HEK293T (cell line): ENCODE data around the gene TMEM43.

Experiments
- CTCF ChIA-PET: fragments of 350-600 bp; formaldehyde crosslinking; extraction: SDS; loops from one replicate; lab custom pipeline; 2021; ENCODE audit warnings: antibody characterized with exemption, inconsistent platforms; lab: Yijun Ruan, JAX
- POLR2A ChIA-PET: fragments of 350-600 bp; formaldehyde crosslinking; extraction: SDS; loops from one replicate; lab custom pipeline; 2020; ENCODE audit warnings: antibody characterized with exemption, inconsistent platforms; lab: Yijun Ruan, JAX
- DNase-seq: peaks from one replicate; pipeline ENCODE4 v3.0.0; 2012; ENCODE audit warnings: mixed read lengths; ENCODE audit errors: extremely low spot score
- ARNT ChIP-seq: fragments of 450-650 bp; IDR thresholded peaks from 2 replicates; pipeline ENCODE4 v1.6.1; 2017; ENCODE audit warnings: mild to moderate bottlenecking
- BHLHE40 ChIP-seq: fragments of 450-650 bp; IDR thresholded peaks from 2 replicates; pipeline ENCODE4 v1.6.1; 2016; ENCODE audit warnings: mild to moderate bottlenecking, moderate library complexity, borderline replicate concordance
- CTBP1 ChIP-seq: fragments of 450-650 bp; IDR thresholded peaks from 2 replicates; pipeline ENCODE4 v1.6.1; 2016; ENCODE audit warnings: borderline replicate concordance
- ELF4 ChIP-seq: fragments of 450-650 bp; IDR thresholded peaks from 2 replicates; pipeline ENCODE4 v1.6.1; 2017; ENCODE audit warnings: antibody characterized with exemption
- FOXA1 ChIP-seq: fragments of 450-650 bp; IDR thresholded peaks from 2 replicates; pipeline ENCODE4 v1.6.1; 2016; ENCODE audit warnings: mild to moderate bottlenecking
- FOXK2 ChIP-seq: fragments of 450-650 bp; IDR thresholded peaks from 2 replicates; pipeline ENCODE4 v1.6.1; 2016; ENCODE audit warnings: mild to moderate bottlenecking
- FOXM1 ChIP-seq: fragments of 450-650 bp; IDR thresholded peaks from 2 replicates; pipeline ENCODE4 v1.6.1; 2017; ENCODE audit warnings: mild to moderate bottlenecking, borderline replicate concordance
- HDGF ChIP-seq: fragments of 450-650 bp; IDR thresholded peaks from 2 replicates; pipeline ENCODE4 v1.6.1; 2017; ENCODE audit warnings: antibody characterized with exemption, borderline replicate concordance
- L3MBTL2 ChIP-seq: fragments of 450-650 bp; conservative IDR thresholded peaks from 2 replicates; pipeline ENCODE4 v1.6.1; 2016; ENCODE audit warnings: mild to moderate bottlenecking
- LEF1 ChIP-seq: fragments of 450-650 bp; IDR thresholded peaks from 2 replicates; pipeline ENCODE4 v1.6.1; 2017; ENCODE audit warnings: mild to moderate bottlenecking, borderline replicate concordance
- NFRKB ChIP-seq: fragments of 450-650 bp; IDR thresholded peaks from 2 replicates; pipeline ENCODE4 v1.6.1; 2016; ENCODE audit warnings: mild to moderate bottlenecking, moderate library complexity
- PKNOX1 ChIP-seq: fragments of 450-650 bp; IDR thresholded peaks from 2 replicates; pipeline ENCODE4 v1.6.1; 2016
- SP1 ChIP-seq: fragments of 450-650 bp; IDR thresholded peaks from 2 replicates; pipeline ENCODE4 v1.6.1; 2017
- SUZ12 ChIP-seq: fragments of 450-650 bp; IDR thresholded peaks from 2 replicates; pipeline ENCODE4 v1.6.1; 2016; ENCODE audit warnings: mild to moderate bottlenecking
- TARDBP ChIP-seq: fragments of 450-650 bp; IDR thresholded peaks from 2 replicates; pipeline ENCODE4 v1.6.1; 2016
- ZNF384 ChIP-seq: fragments of 450-650 bp; IDR thresholded peaks from 2 replicates; pipeline ENCODE4 v1.6.1; 2016

The TMEM43 gene

DNA sequence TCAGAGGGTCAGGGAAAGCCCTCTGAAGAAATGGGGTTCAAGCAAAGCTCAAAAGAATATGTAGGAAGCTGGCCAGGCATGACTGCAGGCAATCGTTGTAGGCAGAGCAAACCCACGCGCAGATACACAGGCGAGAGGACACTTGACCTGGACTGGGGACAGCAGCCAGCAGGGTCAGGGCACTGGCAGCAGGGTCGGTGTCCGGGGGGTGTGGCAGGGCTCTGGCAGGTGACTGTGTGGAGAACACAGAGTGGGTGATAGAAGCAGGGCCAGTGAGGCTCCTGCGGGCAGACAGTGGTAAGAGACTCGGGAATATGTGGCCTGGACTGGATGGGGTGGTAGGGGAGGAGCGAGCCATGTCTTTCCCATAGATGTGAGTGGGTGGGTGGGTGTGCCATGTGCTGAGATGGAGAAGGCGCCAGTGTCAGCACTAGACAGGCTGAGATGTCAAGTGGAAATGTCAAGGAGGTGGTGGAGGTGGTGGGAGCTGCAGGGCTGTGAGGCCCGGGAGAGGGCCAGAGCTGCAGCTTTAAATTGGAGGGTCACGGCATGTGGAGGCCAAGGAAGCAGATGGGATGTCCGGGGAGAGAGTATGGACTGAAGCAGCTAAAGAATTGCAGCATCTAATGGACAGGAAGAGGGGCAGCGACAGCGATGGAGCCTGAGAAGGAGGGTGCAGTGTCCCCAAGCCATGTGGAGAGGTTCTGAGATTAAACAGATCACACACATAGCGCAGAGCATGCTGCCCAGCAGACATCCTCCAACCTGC is 13.4 kb downstream of the TMEM43 start:
- CTCF ChIA-PET = no interaction called here
- no peak for DNase-seq
- TF ChIP-seq NFRKB = no peak
- TF ChIP-seq SP1 = no peak
- no peak for TF ChIP-seq L3MBTL2
- TF ChIP-seq HDGF = no peak
- no peak for TF ChIP-seq SUZ12
- no peak for TF ChIP-seq CTBP1
- POLR2A ChIA-PET = interaction anchor here (1.0 kb wide), 1 partner anchor 13 kb away, joined by 4 read pairs; the partner anchor contains the start of genes CHCHD4 and TMEM43

DNA sequence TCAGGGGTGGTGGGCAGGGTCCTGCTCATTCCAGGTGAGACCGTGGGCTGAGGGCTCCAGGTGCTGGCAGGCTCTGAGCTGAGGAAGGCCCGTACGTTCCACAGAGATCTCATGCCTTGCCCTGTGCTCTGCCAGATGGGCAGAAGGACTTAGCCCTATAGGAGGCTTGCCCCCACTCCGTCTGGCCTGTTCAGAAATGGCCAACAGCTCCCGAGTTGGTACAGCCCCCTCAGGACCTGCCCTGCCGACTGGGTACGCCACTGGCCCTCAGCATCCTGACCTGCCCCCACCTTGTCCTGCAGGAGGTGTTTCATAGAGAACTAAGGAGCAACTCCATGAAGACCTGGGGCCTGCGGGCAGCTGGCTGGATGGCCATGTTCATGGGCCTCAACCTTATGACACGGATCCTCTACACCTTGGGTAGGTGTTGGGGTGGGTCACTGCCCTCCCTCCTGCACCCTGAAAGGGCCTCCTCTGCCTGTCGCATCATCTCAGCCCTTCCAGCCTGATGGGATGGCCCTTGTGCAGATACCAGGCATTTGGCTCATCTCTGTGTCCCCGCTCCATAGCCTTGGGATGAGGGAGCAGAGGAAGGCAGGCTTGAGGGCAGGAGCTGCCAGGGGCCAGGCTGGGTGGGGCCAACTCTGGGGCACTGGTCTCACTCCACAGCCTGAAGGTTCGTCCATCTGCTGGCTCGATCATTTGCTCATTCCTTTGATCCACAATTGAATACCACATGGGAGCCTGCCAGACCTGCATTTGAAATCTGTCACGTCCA is 14.2 kb downstream of the TMEM43 start:
- TF ChIP-seq L3MBTL2 (no peak), ELF4 (no peak), FOXA1 (no peak), FOXM1 (no peak), TARDBP (no peak), CTBP1 (no peak), SP1 (no peak), SUZ12 (no peak), ARNT (no peak), HDGF (no peak), FOXK2 (no peak), NFRKB (no peak), PKNOX1 (no peak), BHLHE40 (no peak)
- no peak for DNase-seq
- ChIA-PET POLR2A (no interaction called here), CTCF (no interaction called here)

GRCh38 chr3:14139771-14140170 is 14.9 kb downstream of the TMEM43 start:
- CTCF ChIA-PET = no interaction called here
- POLR2A ChIA-PET = no interaction called here
- DNase-seq = no peak
- TF ChIP-seq BHLHE40 = no peak
- TF ChIP-seq TARDBP = no peak
- TF ChIP-seq LEF1 = no peak
- TF ChIP-seq NFRKB = no peak
- TF ChIP-seq FOXM1 = no peak
- TF ChIP-seq CTBP1 = no peak

GRCh38 chr3:14140668-14141067 is 15.8 kb downstream of the TMEM43 start:
- ChIA-PET CTCF (no interaction called here), POLR2A (no interaction called here)
- TF ChIP-seq TARDBP (no peak), SUZ12 (no peak), FOXK2 (no peak), PKNOX1 (no peak), HDGF (no peak), FOXM1 (no peak), L3MBTL2 (no peak)
- DNase-seq = no peak

GRCh38 chr3:14141144-14141543 is 16.3 kb downstream of the TMEM43 start:
- POLR2A ChIA-PET = no interaction called here
- CTCF ChIA-PET = no interaction called here
- DNase-seq = no peak
- TF ChIP-seq HDGF (no peak), CTBP1 (no peak)

DNA sequence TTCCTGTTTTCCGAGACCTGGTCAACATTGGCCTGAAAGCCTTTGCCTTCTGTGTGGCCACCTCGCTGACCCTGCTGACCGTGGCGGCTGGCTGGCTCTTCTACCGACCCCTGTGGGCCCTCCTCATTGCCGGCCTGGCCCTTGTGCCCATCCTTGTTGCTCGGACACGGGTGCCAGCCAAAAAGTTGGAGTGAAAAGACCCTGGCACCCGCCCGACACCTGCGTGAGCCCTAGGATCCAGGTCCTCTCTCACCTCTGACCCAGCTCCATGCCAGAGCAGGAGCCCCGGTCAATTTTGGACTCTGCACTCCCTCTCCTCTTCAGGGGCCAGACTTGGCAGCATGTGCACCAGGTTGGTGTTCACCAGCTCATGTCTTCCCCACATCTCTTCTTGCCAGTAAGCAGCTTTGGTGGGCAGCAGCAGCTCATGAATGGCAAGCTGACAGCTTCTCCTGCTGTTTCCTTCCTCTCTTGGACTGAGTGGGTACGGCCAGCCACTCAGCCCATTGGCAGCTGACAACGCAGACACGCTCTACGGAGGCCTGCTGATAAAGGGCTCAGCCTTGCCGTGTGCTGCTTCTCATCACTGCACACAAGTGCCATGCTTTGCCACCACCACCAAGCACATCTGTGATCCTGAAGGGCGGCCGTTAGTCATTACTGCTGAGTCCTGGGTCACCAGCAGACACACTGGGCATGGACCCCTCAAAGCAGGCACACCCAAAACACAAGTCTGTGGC is 16.9 kb downstream of the TMEM43 start:
- POLR2A ChIA-PET = no interaction called here
- TF ChIP-seq FOXA1 (no peak), TARDBP (no peak), ARNT (no peak), PKNOX1 (no peak), NFRKB (no peak), FOXK2 (no peak), ZNF384 (no peak)
- CTCF ChIA-PET = no interaction called here
- DNase-seq = no peak
